Eye (tissue), 1 donor: ENCODE results near the gene OSBPL6.
A peak's percentile ranks its signal among the peaks of the same experiment; 100 is the strongest.

Experiments
- DNase-seq: peaks from one replicate; pipeline ENCODE4 v3.0.0-alpha.2; 2015

The OSBPL6 gene

GRCh38 chr2:178199334-178199733 lies 5.0 kb downstream of the OSBPL6 start:
- no peak for DNase-seq

GRCh38 chr2:178200331-178200730 lies 6.0 kb downstream of the OSBPL6 start:
- no peak for DNase-seq

DNA sequence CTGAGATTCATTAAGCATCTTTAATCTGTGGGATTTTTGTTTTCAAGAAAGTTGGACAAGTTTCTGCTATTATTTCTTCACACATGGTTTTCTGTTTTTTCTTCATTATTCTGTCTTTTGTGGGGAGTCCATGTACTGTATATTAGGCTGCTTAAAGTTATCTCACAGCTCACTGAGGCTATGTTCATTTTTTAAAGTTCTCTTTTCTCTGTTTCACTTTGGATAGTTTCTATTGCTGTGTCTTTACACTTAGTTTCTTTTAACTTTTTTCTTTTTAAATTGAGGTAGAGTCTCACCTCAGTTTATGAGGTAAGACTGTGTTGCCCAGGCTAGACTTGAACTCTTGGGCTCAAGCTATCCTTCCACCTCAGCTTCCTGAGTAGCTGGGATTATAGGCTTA lies 8.6 kb downstream of the OSBPL6 start:
- no peak for DNase-seq

GRCh38 chr2:178204977-178205376 lies 10.7 kb downstream of the OSBPL6 start:
- DNase-seq: no peak

DNA sequence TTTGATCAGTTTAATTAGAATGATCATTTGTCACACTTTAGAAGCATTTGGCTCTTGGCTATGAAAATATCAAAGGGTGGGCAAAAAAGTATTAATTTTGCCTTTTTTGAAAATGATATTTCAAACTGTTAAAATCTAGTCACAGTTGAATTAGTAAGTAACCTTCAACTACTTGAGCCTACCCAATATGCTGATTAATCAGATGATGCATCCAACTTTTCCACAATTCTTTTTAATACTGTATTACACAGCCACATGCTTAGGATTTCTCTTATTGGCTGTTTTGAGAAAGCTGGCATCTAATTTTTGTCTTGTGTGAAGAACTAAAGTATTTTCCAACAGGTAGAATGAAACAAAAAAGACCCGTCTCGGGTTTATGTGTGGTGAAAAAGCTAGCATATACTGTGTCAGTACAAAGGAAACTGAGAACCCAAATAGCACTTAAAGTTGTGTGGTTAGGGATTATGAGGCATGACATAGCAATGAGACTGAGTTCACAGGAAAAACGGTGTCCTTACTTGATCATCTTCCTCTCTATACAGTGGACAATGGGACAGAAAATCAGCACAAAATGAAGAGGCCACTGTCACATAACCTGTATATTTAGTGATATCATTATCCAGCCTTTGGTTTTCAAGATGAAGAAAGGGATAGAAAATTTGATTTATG lies 11.7 kb downstream of the OSBPL6 start:
- no peak for DNase-seq

GRCh38 chr2:178208336-178208735 lies 14.0 kb downstream of the OSBPL6 start:
- no peak for DNase-seq

DNA sequence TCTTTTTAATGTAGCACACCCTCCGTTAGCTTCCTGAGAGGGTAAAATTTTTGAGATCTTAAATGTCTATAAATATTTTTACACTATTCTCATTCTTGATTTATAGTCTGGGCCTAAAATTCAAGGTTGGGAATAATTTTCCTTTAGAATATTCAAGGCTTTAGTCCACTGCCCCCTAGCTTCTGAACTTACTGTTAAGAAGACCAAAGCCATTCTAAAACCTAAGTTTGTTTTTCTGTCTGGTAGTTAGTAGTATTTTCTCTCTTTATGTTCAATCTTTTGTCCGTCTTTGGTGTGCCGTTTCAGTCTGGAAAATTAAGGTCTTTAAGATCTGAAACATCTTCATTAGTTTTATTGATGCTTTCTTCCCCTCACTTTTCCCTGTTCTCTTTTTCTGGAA lies 14.5 kb downstream of the OSBPL6 start:
- DNase-seq: no peak

- DNase-seq: no peak
Measured at GRCh38 chr2:178211460-178211859, 17.1 kb downstream of the OSBPL6 start.

- DNase-seq: peak; percentile 56
Measured at GRCh38 chr2:178211943-178212342, 17.6 kb downstream of the OSBPL6 start.

GRCh38 chr2:178213991-178214390 lies 19.7 kb downstream of the OSBPL6 start:
- no peak for DNase-seq

GRCh38 chr2:178219247-178219646 lies 24.9 kb downstream of the OSBPL6 start:
- no peak for DNase-seq

GRCh38 chr2:178220814-178221213 lies 26.5 kb downstream of the OSBPL6 start:
- DNase-seq: peak; percentile 71

DNA sequence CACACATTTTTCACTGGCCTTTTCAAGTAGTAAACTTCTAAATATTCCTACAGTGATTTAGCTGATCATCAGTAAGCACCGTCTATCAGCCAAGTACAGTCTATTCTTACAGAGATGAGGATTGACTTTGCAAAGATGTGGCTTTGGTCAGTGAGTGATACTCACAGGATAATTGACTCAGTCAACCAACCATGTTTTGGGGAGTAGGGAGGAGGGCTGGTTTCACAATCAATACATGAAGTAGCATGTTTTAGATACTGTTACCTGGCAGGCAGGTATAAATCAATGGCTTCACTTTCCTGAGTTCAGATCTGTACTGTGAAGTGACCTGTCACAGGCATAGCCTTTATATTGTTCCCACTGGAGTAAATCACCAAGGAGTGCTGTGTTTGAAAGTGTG lies 27.2 kb downstream of the OSBPL6 start:
- DNase-seq: no peak

- peak; percentile 47 for DNase-seq
Measured at GRCh38 chr2:178223806-178224205, 29.5 kb downstream of the OSBPL6 start.

- DNase-seq: peak; percentile 22
Measured at GRCh38 chr2:178225006-178225805, 30.9 kb downstream of the OSBPL6 start.

GRCh38 chr2:178227187-178227586 lies 32.9 kb downstream of the OSBPL6 start:
- no peak for DNase-seq

- no peak for DNase-seq
Measured at GRCh38 chr2:178229927-178230326, 35.6 kb downstream of the OSBPL6 start.

- DNase-seq: no peak
Measured at GRCh38 chr2:178230396-178230795, 36.1 kb downstream of the OSBPL6 start.

DNA sequence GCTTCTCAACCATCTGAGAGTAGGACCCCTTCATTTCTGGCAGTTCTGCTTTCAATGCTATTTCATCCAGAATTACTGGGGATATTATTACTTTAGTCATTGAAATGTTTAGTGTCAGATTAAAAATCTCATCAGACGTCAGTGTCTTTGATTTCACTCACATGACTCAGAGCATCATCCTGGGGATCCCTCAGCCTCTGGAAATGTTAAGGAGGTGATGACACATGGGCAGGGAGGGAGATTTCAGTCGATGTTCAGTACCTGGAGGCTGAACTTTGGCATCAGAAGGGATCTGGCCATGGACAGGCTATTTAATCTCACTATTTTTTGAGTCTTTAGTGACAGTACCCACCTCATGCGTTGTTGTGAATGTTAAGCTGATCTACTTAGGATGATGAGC lies 39.1 kb downstream of the OSBPL6 start:
- DNase-seq: no peak

DNA sequence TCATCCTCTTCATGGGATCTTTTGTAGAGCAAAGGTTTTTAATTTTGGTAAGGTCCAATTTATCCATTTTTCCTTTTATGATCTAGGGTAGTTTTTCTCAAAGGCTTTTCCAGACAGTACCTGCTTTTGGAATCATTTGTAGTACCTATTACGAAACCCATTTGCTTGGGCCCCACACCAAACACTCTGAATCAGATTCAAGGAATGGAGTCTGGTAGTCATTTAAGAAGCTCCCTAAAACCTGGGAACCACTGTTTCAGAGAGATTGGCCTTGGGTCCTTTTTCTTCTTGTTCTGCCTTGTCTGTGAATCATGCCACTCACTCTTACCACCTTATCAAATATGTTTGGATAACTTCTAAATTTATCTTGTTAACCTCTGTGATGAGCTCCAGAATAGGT lies 40.3 kb downstream of the OSBPL6 start:
- no peak for DNase-seq

DNA sequence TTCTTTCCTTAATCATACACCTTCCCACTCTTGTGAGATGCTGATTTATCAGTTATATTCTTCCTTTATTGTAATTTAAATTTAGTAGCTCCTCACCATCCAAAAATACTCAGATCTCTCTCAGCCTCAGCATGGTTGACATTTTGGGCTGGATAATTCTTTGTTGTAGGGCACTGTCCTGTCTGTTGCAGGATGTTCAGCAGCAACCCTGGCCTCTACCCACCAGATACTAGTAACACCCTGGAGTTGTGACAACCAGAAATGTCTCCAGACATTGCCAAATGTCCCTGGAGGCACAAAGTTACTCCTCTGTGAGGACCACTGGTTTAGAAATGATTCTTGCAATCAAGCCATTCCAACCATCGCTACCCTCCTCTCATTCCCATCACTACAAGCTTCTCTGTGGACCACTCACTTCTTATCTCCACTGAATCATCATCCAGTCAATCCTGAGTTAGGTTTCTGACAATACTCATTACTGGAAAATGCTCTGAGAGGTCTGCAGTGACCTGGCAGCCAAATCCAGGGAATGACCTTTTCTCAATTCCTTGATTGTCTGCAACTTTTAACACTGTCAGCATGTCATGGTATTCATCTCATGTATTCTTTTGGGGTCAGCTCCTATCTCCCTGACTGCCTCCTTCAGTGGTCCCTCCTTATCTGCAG lies 43.3 kb downstream of the OSBPL6 start:
- no peak for DNase-seq

DNA sequence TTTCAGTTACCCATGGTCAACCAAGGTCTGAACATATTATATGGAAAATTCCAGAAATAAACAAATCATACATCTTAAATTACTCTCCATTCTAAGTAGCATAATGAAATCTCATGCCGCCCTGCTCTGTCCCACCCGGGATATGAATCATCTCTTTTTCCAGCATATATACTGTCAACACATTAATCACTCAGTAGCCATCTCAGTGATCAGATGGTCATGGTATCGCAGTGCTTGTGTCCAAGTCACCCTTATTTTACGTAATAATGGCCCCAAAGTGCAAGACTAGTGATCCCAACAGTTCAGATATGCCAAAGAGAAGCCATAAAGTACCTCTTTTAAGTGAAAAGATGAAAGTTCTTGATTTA lies 43.8 kb downstream of the OSBPL6 start:
- DNase-seq: no peak

DNA sequence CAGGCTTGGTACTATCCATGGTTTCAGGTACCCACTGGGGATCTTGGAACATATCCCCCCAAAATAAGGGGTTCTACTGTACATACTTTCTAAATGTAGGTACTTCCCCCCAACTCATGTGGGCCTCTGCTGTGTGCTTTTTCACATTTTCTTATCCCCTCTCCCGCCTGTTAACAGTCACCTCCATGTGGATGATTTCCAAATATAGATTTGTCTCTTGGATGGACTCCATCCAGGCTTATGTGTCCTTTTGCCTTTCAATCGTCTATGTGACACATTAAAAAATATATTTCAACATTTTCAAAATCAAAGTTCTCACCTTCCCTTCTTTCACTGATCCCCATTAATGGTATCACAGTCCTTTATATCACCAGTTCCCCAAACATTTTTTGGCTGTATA lies 44.4 kb downstream of the OSBPL6 start:
- DNase-seq: no peak
